ENCODE data around the gene LIX1L.

Gene LIX1L

GRCh38 chr1:145983960-145984830 is 26.4 kb upstream of the LIX1L start:
- no peak for TF ChIP-seq CTCF (conservative IDR thresholded peaks at IDR 0.05)
- no peak overlapping the region; the same call in 1 of the 2 replicates for H3K27ac ChIP-seq

GRCh38 chr1:145983206-145983675 is 25.4 kb upstream of the LIX1L start:
- no peak overlapping the region for H3K27ac ChIP-seq

GRCh38 chr1:145982010-145982723 is 24.4 kb upstream of the LIX1L start:
- no peak for TF ChIP-seq CTCF (conservative IDR thresholded peaks at IDR 0.05)
- H3K27ac ChIP-seq: no peak overlapping the region

More at GRCh38 chr1:145983206-145983675, 25.4 kb upstream of the LIX1L start:
- no peak for TF ChIP-seq CTCF (conservative IDR thresholded peaks at IDR 0.05)

DNA sequence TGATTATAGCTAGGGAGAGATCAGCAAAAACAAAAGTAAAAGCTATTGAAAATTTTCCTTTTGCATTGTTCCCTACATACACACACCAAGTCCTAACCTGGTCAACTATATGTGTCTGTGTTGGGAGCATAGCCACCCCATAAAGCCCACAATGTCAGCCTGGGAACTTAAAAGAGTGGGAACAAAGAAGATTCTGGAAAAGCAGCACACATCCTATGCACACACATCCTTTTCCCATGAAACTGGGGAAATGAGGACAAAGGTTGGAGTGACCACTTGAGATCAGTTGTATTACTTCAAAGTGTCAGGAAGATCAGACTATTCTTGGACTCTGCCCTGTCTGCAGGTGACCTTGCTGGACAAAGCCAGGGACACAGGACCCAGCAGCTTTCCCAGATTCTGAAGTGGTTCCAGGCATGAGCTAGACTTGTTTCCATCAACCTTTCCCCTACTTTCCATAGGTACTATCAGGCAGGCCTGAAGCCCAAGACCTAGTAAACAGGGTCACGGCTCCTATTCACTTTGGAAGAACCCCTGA is 22.7 kb upstream of the LIX1L start:
- H3K27ac ChIP-seq: peak overlapping the region; percentile 72
- no peak for TF ChIP-seq CTCF (conservative IDR thresholded peaks at IDR 0.05)

- no peak for TF ChIP-seq CTCF (conservative IDR thresholded peaks at IDR 0.05)
- peak overlapping the region; percentile 72 for H3K27ac ChIP-seq
Measured at GRCh38 chr1:145979746-145980456, 22.1 kb upstream of the LIX1L start.

- peak; percentile 16; the same call in 1 of the 2 replicates for TF ChIP-seq CTCF (conservative IDR thresholded peaks at IDR 0.05)
Measured at GRCh38 chr1:145978854-145979745, 21.3 kb upstream of the LIX1L start.

More at GRCh38 chr1:145978854-145979745, 21.3 kb upstream of the LIX1L start:
- H3K27ac ChIP-seq: peak overlapping the region; percentile 72

Data from VCaP (cell line).